ENCODE results near the gene SBK3.

DNA sequence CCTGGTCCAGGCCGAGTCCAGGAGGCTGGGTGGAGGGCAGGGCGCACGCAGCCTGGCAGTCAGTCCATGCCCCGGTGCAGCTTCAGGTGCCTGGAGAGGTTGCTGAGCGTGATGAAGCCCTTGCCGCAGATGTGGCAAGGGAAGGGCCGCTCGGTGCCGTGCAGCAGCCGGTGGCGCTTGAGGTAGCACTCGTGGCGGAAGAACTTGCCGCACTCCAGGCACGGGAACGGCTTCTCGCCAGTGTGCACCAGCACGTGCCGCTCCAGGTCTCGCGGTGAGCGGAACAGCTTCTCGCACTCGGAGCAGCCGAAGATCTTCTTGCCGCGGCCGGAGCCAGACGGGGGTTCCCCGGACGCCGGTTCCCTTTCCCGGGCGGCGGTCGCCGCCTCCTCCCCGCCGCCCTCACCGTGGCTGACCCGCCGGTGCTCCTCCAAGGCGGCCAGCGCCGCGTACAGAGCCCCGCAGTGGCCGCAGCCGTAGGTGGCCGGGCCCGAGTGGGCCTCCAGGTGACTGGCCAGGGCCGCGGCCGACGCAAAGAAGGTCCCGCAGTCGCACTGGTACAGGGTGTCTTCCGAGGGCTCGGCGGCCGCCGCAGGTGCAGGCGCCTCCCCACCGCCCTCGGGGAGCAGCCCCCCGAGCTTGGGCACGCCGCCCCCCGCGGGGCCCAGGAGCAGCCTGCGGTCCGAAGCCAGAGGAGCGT is 47.2 kb upstream of the SBK3 start:
- TF ChIP-seq CTCF (IDR thresholded peaks at IDR 0.05), result no peak
- TF ChIP-seq POLR2A (IDR thresholded peaks at IDR 0.05), result no peak
